PC-9 (cell line): ENCODE results near the gene FAF1.

Experiments used
- CTCF ChIP-seq: fragments of 200-600 bp; sonication (generic); conservative IDR thresholded peaks from 2 replicates; pipeline ENCODE4 v1.6.1; 2017; ENCODE audit warnings: mixed run types, antibody characterized with exemption, mild to moderate bottlenecking, moderate library complexity
- EZH2 ChIP-seq: fragments of 200-600 bp; sonication (generic); IDR thresholded peaks from 2 replicates; pipeline ENCODE4 v1.8.0; 2017; ENCODE audit warnings: antibody characterized with exemption, low read depth

- TF ChIP-seq EZH2 (no peak), CTCF (no peak)
These were observed 301.5 kb downstream of the FAF1 start for GRCh38 chr1:50658459-50659076.
